HEK293 (cell line): ENCODE data around the gene DPH2.
A peak's percentile ranks its signal among the peaks of the same experiment; 100 is the strongest.

Experiments
- CTCF ChIA-PET: fragments of 350-600 bp; formaldehyde crosslinking; extraction: SDS; loops from one replicate; lab custom pipeline; 2021; ENCODE audit warnings: antibody characterized with exemption; lab: Yijun Ruan, JAX
- POLR2A ChIA-PET: fragments of 300-600 bp; formaldehyde crosslinking; extraction: SDS; loops from one replicate; lab custom pipeline; 2020; ENCODE audit warnings: antibody characterized with exemption, inconsistent platforms; lab: Yijun Ruan, JAX
- H3K27ac ChIP-seq: fragments of 200-500 bp; sonication (Bioruptor generic); 2 replicates; pipeline ENCODE4 v1.5.1; 2014; ENCODE audit warnings: low read depth, low read length, control low read depth, inconsistent platforms; ENCODE audit errors: extremely low read depth
- H3K36me3 ChIP-seq, 2 experiments: fragments of 200-500 bp in 1 of 2; sonication (Bioruptor generic) in 1 of 2; 1 replicate in 1 of 2; 2 replicates in 1 of 2; pipeline ENCODE4 v1.5.1; 2014 to 2017; ENCODE audit warnings: inconsistent platforms in 2 of 2, low read length in 2 of 2; ENCODE audit not compliant: control insufficient read depth in 2 of 2, insufficient read depth in 1 of 2
- H3K4me1 ChIP-seq: fragments of 200-500 bp; sonication (Bioruptor generic); 2 replicates; pipeline ENCODE4 v1.5.1; 2014; ENCODE audit warnings: mild to moderate bottlenecking, low read length, inconsistent platforms; ENCODE audit not compliant: control insufficient read depth, insufficient read depth
- H3K4me3 ChIP-seq: 2 replicates; pipeline ENCODE4 v1.5.1; 2011; ENCODE audit warnings: low read depth, mild to moderate bottlenecking, control low read depth, low read length, moderate library complexity
- H3K9me3 ChIP-seq: fragments of 200-500 bp; sonication (Bioruptor generic); 2 replicates; pipeline ENCODE4 v1.5.1; 2014; ENCODE audit warnings: low read depth, low read length, inconsistent platforms; ENCODE audit not compliant: control insufficient read depth, insufficient read depth
- BCL11A ChIP-seq: fragments of 450-650 bp; formaldehyde crosslinking; IDR thresholded peaks from 2 replicates; pipeline ENCODE4 v1.5.1; 2016; ENCODE audit warnings: low read depth, missing biosample characterization, missing genetic modification characterization
- KLF7 ChIP-seq: fragments of 450-650 bp; formaldehyde crosslinking; IDR thresholded peaks from 2 replicates; pipeline ENCODE4 v1.5.1; 2016; ENCODE audit warnings: missing biosample characterization, missing genetic modification characterization, borderline replicate concordance
- OSR2 ChIP-seq: fragments of 450-650 bp; formaldehyde crosslinking; IDR thresholded peaks from 2 replicates; pipeline ENCODE4 v1.5.1; 2016; ENCODE audit warnings: missing biosample characterization, missing genetic modification characterization
- PRDM4 ChIP-seq: fragments of 450-650 bp; formaldehyde crosslinking; IDR thresholded peaks from 2 replicates; pipeline ENCODE4 v1.5.1; 2017; ENCODE audit warnings: missing biosample characterization, missing genetic modification characterization
- REST ChIP-seq: fragments of 450-650 bp; formaldehyde crosslinking; IDR thresholded peaks from 2 replicates; pipeline ENCODE4 v1.5.1; 2016; ENCODE audit warnings: missing biosample characterization, missing genetic modification characterization
- ZBTB17 ChIP-seq: fragments of 450-650 bp; formaldehyde crosslinking; IDR thresholded peaks from 2 replicates; pipeline ENCODE4 v1.5.1; 2016; ENCODE audit warnings: missing biosample characterization, missing genetic modification characterization
- ZBTB8A ChIP-seq: fragments of 450-650 bp; formaldehyde crosslinking; IDR thresholded peaks from 2 replicates; pipeline ENCODE4 v1.5.1; 2016; ENCODE audit warnings: missing biosample characterization, missing genetic modification characterization
- ZNF341 ChIP-seq: fragments of 450-650 bp; formaldehyde crosslinking; IDR thresholded peaks from 2 replicates; pipeline ENCODE4; 2016; ENCODE audit warnings: low read depth, missing biosample characterization, missing genetic modification characterization
- ZNF350 ChIP-seq: fragments of 450-650 bp; formaldehyde crosslinking; IDR thresholded peaks from 2 replicates; pipeline ENCODE4 v1.5.0; 2017; ENCODE audit warnings: missing biosample characterization, mild to moderate bottlenecking, missing genetic modification characterization
- ZNF404 ChIP-seq: fragments of 450-650 bp; formaldehyde crosslinking; IDR thresholded peaks from 2 replicates; pipeline ENCODE4 v1.5.1; 2017; ENCODE audit warnings: missing biosample characterization, missing genetic modification characterization
- ZNF48 ChIP-seq: fragments of 450-650 bp; formaldehyde crosslinking; IDR thresholded peaks from 2 replicates; pipeline ENCODE4 v1.5.1; 2016; ENCODE audit warnings: missing biosample characterization, missing genetic modification characterization
- ZNF626 ChIP-seq: fragments of 450-650 bp; sonication (Bioruptor Pico); formaldehyde crosslinking; IDR thresholded peaks from 2 replicates; pipeline ENCODE4 v1.5.1; 2018; ENCODE audit warnings: missing biosample characterization, missing genetic modification characterization, inconsistent platforms
- ZNF639 ChIP-seq: fragments of 450-650 bp; formaldehyde crosslinking; IDR thresholded peaks from 2 replicates; pipeline ENCODE4 v1.5.1; 2016; ENCODE audit warnings: missing biosample characterization, missing genetic modification characterization
- ZNF707 ChIP-seq: fragments of 450-650 bp; formaldehyde crosslinking; IDR thresholded peaks from 2 replicates; pipeline ENCODE4 v1.5.1; 2016; ENCODE audit warnings: missing biosample characterization, missing genetic modification characterization
- TF ChIP-seq, protein P1 (sequence below): fragments of 450-650 bp; formaldehyde crosslinking; IDR thresholded peaks from 2 replicates; pipeline ENCODE4 v1.5.1; 2016; ENCODE audit warnings: missing biosample characterization, missing genetic modification characterization
- TF ChIP-seq, protein P2 (sequence below): fragments of 450-650 bp; formaldehyde crosslinking; IDR thresholded peaks from 2 replicates; pipeline ENCODE4 v1.5.1; 2016; ENCODE audit warnings: missing biosample characterization, missing genetic modification characterization
- TF ChIP-seq, protein P3 (sequence below): fragments of 450-650 bp; formaldehyde crosslinking; IDR thresholded peaks from 2 replicates; pipeline ENCODE4 v1.5.1; 2016; ENCODE audit warnings: missing biosample characterization, missing genetic modification characterization

The DPH2 gene

GRCh38 chr1:43946236-43947060 is 23.4 kb upstream of the DPH2 start, which contains the start of gene IPO13 (continued):
- no peak for TF ChIP-seq ZNF626
- TF ChIP-seq, protein P1, sequence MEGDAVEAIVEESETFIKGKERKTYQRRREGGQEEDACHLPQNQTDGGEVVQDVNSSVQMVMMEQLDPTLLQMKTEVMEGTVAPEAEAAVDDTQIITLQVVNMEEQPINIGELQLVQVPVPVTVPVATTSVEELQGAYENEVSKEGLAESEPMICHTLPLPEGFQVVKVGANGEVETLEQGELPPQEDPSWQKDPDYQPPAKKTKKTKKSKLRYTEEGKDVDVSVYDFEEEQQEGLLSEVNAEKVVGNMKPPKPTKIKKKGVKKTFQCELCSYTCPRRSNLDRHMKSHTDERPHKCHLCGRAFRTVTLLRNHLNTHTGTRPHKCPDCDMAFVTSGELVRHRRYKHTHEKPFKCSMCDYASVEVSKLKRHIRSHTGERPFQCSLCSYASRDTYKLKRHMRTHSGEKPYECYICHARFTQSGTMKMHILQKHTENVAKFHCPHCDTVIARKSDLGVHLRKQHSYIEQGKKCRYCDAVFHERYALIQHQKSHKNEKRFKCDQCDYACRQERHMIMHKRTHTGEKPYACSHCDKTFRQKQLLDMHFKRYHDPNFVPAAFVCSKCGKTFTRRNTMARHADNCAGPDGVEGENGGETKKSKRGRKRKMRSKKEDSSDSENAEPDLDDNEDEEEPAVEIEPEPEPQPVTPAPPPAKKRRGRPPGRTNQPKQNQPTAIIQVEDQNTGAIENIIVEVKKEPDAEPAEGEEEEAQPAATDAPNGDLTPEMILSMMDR (tag by site-specific recombination) = peak; percentile 100
- TF ChIP-seq ZNF48 (tag by site-specific recombination) = no peak
- peak; percentile 96 for TF ChIP-seq ZBTB17 (tag by site-specific recombination)
- peak; percentile 53 for TF ChIP-seq PRDM4 (tag by site-specific recombination)
- TF ChIP-seq ZBTB8A (tag by site-specific recombination) = peak; percentile 91
- peak; percentile 99 for TF ChIP-seq REST
- TF ChIP-seq ZNF639 (tag by site-specific recombination) = peak; percentile 87; the same call in 1 of the 2 replicates
- 0 out of 2 replicates have a peak, but pooled peaks have one; percentile 9 for TF ChIP-seq OSR2 (tag by site-specific recombination)
- TF ChIP-seq ZNF707 (tag by site-specific recombination) = no peak

GRCh38 chr1:43947061-43947873 is 22.5 kb upstream of the DPH2 start:
- 0 out of 2 replicates have a peak, but pooled peaks cover 4% of the 10 kb centered on the region for H3K4me1 ChIP-seq
- no peaks in the 10 kb centered on the region for H3K9me3 ChIP-seq
- TF ChIP-seq BCL11A (tag by site-specific recombination) (peak; percentile 65; the same call in 1 of the 2 replicates), KLF7 (tag by site-specific recombination) (0 out of 2 replicates have a peak, but pooled peaks have one; percentile 1), ZNF404 (no peak), ZNF350 (tag by site-specific recombination) (no peak), ZNF341 (tag by site-specific recombination) (peak; percentile 49)
- TF ChIP-seq, protein P2, sequence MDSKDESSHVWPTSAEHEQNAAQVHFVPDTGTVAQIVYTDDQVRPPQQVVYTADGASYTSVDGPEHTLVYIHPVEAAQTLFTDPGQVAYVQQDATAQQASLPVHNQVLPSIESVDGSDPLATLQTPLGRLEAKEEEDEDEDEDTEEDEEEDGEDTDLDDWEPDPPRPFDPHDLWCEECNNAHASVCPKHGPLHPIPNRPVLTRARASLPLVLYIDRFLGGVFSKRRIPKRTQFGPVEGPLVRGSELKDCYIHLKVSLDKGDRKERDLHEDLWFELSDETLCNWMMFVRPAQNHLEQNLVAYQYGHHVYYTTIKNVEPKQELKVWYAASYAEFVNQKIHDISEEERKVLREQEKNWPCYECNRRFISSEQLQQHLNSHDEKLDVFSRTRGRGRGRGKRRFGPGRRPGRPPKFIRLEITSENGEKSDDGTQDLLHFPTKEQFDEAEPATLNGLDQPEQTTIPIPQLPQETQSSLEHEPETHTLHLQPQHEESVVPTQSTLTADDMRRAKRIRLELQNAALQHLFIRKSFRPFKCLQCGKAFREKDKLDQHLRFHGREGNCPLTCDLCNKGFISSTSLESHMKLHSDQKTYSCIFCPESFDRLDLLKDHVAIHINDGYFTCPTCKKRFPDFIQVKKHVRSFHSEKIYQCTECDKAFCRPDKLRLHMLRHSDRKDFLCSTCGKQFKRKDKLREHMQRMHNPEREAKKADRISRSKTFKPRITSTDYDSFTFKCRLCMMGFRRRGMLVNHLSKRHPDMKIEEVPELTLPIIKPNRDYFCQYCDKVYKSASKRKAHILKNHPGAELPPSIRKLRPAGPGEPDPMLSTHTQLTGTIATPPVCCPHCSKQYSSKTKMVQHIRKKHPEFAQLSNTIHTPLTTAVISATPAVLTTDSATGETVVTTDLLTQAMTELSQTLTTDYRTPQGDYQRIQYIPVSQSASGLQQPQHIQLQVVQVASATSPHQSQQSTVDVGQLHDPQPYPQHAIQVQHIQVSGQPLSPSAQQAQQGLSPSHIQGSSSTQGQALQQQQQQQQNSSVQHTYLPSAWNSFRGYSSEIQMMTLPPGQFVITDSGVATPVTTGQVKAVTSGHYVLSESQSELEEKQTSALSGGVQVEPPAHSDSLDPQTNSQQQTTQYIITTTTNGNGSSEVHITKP = peak; percentile 84
- TF ChIP-seq, protein P3, sequence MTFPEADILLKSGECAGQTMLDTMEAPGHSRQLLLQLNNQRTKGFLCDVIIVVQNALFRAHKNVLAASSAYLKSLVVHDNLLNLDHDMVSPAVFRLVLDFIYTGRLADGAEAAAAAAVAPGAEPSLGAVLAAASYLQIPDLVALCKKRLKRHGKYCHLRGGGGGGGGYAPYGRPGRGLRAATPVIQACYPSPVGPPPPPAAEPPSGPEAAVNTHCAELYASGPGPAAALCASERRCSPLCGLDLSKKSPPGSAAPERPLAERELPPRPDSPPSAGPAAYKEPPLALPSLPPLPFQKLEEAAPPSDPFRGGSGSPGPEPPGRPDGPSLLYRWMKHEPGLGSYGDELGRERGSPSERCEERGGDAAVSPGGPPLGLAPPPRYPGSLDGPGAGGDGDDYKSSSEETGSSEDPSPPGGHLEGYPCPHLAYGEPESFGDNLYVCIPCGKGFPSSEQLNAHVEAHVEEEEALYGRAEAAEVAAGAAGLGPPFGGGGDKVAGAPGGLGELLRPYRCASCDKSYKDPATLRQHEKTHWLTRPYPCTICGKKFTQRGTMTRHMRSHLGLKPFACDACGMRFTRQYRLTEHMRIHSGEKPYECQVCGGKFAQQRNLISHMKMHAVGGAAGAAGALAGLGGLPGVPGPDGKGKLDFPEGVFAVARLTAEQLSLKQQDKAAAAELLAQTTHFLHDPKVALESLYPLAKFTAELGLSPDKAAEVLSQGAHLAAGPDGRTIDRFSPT = peak; percentile 77

More at GRCh38 chr1:43947061-43947873, 22.5 kb upstream of the DPH2 start:
- ChIA-PET CTCF (interaction anchor here (0.5 to 6.4 kb wide), 7 partner anchors 13 to 1192 kb away, joined by 3 to 79 read pairs (median 5); partner anchors contain the start of gene ARTN), POLR2A (interaction anchor here (0.8 to 2.7 kb wide), 12 partner anchors 9 to 589 kb away, joined by 3 to 15 read pairs (median 4); partner anchors contain the start of genes ARTN, ATP6V0B, CDC20 and DPH2)
- Histone ChIP-seq H3K27ac (peak overlapping the region; percentile 89), H3K4me3 (peak overlapping the region; percentile 85), H3K36me3 (peaks cover 0 to 34% of the 10 kb centered on the region in 2 experiments; a peak in 1 of 3 replicates)
